SIG-M5 treated with dmso at 0.1 percent for 504 hours (cell line): Measurements from ENCODE around the gene KCNB1.

Source experiments
- DNase-seq: peaks from one replicate; lab custom pipeline; 2025; ENCODE audit not compliant: unreplicated experiment; lab: John Stamatoyannopoulos, UW

The KCNB1 gene

DNA sequence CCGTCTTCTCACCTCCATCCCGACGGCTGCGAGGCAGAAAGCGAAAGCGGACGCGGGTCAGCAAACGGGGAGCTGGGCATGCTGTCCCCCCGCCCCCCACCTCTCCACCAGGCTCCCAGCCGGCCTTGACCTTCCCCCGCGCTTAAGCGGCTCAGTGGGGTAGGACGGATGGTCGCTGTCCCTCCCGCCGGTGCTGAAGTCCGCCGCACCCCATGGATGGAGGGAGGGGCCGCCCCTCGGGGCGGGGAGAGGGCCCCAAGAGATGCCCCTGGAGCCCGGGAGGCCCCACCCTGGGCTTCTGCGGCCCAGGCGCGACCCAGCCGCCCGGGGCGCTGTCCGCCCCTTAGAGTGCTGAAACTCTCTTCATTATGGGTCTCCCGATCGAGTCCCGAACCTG lies at the start of gene KCNB1:
Gene KCNB1, minus strand, starts transcription at position 48 of the 397 bp plus-strand sequence. CDS start 188 bp downstream, outside the sequence.
- DNase-seq, result peak; percentile 17

DNA sequence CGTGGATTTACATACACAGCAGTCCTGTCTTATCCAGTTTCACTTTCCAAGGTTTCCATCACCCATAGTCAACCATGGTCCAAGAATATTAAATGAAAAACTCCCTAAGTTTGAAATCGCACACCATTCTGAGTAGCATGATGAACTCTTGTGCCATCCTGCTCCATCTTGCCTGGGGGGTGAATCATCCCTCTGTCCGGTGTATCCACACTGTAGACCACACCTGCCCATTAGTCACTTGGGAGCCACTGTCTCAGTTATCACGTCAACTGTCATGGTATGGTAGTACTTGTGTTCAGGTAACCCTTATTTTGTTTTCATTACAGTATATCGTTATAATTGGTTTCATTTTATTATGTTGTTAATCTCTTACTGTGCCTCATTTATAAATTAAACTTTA lies 47.0 kb upstream of the KCNB1 start:
- no peak for DNase-seq

DNA sequence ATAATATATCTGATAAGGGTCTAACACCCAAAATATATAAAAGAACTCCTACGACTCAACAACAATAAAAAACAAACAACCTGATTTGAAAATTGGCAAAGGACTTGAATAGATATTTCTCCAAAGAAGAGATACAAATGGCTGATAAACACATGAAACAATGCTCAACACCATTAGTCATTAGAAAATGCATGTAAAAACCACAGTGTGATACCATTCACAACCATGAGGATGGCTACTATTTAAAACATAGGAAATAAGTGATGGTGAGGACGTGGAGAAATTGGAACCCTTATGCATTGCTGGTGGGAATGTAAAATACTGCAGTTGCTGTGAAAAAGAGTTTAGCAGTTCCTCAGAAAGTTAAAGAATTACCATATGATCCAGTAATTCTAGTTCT lies 44.1 kb upstream of the KCNB1 start:
- no peak for DNase-seq

DNA sequence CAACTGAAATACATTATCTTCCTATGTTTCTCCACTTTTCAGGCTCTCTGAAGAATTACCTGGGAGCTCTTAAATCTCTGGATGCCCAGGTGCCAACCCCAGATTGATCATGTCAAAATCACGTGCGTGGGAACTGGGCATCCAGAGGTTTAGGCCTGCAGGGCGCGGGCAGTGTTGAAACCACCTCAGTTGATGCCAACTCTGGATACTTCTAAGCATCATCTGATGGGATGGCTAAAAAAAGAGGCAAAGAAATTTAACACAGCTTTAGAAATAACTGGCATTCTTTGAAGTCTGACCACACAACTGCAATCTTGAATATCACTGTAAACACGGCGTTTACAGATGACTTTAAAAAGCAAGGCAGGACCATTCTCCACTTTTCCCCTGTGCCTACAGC lies 43.6 kb upstream of the KCNB1 start:
- no peak for DNase-seq

DNA sequence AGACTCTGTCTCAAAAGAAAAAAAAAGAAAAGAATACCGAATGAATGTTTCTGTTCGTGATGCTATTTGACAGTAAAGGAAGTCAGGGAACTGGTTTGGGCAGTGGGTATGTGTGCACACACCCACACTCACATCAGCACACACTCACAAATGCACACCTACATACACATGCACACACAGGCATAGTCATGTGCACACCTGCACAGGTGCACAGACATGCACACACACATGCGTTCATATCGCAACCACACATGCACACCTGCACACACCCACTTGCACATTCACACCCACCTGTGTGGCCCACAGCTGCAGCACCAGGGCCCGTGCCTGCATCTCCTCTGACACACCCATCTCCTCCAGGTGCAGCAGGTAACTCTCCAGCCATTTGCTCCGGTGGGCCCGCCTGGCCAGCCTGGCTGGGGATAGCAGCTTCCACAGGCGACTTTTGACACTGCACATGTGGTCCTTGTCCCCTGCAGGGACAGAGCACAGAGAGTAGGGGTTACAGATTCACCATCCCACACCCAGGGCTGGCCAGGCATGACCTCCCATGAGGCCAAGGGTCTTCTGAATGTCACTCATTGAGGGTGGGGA lies 41.4 kb upstream of the KCNB1 start:
- DNase-seq, result no peak

DNA sequence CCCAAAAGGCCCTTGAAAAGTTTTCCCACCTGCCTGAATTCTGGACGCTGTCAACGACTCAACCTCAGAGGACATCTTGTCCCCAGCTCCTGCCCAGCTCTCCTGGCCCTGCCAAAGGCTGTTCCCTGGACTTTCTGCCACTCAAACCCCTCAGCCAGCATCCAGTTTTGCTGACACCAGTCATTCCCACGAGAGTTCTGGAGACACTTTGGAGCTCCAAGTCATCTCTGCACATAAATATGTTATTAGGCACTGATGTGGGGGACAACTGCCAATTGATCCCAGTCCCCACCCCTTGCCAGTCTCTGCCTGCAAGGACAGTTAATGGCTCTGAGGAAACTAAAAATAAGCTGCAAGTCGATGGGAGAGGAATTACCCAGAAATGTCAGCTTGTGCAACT lies 38.9 kb upstream of the KCNB1 start:
- DNase-seq, result no peak

DNA sequence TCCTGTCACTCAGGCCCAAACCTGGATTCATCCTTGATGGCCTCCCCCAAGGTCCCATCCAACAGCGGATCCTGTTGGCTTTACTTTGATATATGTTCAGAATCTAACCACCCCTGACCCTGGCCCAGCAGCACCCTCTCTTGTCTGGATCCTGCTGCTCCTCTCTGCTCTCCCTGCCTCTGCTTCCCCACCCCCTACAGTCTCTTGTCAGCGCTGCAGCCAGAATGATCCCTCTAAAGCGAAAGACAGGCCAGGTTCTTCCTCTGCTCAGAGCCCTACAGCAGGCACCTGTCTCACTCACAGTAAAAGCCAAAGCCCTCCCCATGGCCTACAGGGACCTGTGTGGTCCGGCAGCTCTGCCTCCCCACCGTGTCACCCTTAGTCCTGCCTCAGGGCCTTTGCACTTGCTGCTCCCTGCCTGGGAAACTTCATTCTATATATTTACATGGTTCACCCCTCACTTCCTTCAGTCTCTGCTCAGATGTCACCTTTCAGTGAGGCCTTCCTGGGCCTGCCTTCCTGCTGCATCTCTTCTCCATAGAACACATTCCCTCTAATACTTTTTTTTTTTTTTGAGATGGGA lies 37.4 kb upstream of the KCNB1 start:
- no peak for DNase-seq

DNA sequence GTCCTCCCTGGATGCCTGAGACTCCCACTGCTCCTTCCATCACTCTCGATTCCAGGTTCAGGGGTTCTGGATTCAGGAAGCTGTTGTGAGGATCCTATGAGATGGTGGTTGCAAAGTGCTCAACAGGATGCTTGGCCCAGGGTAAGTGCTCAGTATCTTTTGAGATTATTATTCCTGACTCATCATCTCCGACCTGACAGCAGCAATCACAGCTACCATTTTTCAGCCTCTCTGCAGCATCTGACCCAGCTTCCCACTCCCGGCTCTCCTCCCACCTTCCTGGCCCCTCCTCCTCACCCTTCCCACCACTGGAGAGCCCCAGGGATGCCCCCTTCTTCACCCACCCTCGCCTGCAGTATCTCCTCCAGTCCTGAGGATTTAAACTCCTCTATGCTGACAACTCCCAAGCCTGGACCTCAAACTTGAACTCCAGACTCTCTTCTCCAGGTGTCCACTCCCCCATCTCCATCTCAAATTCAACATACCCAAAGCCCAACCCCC lies 36.8 kb upstream of the KCNB1 start:
- DNase-seq, result no peak

DNA sequence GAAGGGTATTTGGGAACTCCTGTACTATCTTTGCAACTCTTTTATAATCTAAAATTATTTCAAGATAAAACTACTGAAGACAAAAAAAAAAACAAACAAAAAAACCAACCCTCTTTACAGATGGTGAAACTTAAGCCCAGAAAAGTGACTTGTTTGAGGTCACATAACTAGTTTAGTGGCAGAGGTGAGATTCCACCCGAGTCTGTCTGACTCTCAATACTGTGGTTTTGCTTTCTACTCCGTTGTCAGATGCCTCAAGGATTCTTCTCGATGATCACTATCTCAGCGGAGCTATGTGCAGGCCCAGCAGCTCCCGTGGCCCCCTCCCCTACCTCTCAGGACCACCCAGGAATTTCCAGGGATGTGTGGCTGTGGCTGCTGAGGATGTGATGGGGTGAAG lies 36.1 kb upstream of the KCNB1 start:
- DNase-seq, result no peak

DNA sequence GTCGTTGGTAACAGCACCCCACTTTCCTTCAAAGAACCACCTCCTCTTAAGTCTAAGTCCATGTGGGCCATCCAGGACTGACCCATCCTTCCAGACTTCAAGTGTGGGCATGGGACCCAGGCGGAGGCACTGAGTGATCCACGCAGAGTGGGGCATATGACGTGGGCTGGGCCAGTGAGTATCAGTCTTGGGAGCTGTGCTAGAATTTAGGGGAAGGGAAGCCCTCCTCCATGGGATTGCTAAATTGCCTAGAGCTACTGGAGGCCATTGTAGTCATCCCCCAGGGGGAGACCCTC lies 35.3 kb upstream of the KCNB1 start:
- no peak for DNase-seq

DNA sequence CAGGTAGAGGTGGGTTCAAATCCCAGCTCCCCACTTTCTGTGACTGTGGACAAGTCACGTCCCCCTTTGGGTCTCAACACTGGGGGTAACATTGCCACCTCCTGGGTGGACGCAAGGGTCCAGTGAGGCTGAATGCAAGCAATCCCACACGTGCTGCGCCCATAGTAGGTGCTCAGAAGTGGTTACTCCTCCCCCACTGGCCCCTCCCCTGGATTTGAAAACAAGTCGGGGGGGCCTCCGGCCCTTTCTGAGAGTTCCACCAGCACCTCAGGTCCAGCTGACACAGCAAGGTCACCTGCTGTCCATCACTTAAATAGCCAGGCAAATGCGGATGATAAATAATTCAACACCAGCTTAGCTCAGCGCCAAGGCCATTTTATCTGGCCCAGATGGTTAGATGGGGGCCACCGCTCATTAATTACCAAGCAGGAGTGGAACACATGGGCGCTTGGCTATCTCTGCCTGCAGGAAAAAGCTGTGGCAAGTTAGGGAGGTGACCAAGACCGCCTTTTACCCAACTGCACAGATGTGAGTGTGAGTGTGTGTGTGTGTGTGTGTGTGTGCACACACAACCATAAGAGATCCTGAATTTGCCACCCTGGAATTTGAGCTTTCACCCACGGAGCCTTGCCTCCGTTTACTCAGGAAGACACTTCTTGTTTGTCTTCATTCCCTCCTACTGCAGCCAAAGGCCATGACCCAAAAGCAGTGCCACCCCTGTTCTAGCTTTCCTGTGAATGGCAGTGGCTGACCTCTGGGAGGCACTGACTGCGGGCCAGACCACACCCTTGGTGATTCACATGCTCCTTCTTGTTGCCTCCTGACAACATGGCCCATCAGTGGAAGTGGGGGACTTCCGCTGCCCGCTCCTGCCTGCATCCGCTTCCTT lies 34.7 kb upstream of the KCNB1 start:
- no peak for DNase-seq

DNA sequence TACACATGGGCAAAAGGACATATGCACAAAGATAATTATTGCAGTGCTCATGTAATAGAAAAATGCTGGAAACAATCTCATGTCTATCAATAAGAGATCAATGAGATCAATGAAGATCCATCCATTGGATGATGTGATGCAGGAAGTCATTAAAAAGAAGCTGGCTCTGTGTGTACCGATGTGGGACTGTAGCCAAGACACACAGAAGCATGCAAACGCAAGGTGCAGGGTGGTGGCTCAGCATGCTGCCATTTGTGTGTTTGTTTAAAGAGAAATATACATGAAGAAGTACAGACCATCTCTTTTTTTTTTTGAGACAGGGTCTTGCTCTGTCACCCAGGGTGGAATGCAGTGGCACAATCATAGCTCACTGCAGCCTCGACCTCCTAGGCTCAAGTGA lies 33.1 kb upstream of the KCNB1 start:
- no peak for DNase-seq

DNA sequence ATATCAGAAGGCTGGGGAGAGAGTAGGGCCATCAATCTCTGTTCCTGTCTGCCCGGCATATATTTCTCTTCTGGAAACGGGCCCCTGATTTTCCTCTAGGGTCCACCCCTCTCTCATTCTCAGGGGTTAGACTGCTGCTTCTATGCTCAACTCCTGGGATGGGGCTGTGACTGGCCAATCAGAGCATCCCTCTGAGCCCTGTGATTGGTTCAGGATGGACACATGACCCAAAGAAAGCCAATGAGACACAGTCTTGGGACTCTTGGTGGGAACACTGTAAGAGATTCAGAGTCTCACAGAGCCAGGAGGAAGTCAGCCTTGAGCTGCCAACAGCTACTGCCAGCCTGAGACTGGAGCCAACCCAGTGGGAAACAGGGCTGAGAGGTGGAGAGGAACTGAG lies 31.0 kb upstream of the KCNB1 start:
- DNase-seq, result no peak

DNA sequence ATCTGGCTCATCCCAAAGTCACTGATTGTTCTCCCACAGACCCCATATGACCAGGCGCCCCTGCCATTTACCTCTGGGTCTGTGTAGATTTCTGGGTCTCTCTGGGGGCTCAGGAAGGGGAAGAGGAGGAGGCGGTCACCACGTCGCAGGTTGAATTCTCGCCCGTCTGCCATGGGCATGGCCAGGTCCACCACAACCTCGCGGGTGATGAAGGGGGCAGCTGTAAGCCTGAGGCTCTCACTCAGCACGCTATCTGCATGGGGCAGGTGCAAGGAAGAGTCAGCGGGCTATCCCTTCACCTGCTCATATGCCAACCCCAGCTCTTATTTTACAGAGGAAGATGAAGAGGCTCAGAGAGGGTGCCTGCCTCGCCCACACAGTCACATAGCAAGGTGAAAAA lies 30.5 kb upstream of the KCNB1 start:
- DNase-seq, result no peak

DNA sequence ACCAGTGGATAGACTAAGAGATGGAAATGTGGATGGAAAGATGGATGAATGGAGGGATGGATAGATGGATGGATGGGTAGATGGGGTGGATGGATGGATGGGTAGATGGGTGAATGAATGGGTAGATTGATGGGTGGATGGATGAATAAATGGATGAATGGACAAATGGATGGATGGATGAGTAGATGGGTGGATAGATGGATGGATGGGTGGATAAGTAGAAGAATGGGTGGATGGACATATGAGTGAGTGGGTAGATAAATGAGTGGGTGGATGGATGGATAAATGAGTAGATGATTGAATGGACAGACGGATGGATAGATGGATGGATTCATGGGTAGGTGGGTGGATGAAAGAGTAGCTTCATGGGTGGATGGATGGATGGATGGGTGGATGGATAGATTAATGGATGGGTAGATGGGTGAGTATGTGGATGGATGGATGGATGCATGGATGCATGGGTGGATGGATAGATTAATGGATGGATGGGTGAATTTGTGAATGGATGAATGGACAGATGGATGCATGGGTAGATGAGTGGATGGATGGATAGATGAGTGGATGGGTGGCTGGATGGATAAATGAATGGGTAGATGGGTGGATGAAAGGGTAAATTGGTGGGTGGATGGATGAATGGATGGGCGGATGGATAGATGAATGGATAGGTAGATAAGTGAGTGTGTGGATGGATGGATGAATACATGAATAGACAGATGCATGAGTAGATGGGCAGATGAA lies 29.5 kb upstream of the KCNB1 start:
- no peak for DNase-seq

DNA sequence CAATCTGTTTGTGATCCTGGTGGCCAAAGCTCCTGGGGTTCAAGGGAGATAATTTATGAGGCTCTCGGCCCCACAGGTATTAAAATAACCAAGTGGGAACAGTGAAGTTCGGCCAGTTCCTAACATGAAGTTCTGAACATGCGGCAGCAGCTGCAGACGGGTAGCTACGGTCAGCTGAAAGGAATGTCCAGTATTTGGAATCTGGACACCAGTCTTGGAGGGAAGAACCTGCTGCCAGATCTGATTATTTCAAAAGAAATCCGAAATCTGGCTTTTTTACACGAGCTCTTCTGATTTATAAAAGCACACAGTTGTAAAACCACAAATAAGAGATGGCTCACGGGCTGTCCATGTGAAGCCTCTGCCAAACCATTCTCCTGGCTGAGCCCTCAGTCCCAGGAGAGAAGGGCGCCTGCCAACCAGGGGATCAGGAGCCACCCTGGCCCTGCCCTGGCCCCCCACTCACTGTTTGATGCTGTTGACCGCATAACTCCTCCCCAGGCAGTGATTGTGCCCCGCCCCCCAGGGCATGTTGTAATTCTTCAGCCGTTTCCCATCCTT lies 28.2 kb upstream of the KCNB1 start:
- no peak for DNase-seq

DNA sequence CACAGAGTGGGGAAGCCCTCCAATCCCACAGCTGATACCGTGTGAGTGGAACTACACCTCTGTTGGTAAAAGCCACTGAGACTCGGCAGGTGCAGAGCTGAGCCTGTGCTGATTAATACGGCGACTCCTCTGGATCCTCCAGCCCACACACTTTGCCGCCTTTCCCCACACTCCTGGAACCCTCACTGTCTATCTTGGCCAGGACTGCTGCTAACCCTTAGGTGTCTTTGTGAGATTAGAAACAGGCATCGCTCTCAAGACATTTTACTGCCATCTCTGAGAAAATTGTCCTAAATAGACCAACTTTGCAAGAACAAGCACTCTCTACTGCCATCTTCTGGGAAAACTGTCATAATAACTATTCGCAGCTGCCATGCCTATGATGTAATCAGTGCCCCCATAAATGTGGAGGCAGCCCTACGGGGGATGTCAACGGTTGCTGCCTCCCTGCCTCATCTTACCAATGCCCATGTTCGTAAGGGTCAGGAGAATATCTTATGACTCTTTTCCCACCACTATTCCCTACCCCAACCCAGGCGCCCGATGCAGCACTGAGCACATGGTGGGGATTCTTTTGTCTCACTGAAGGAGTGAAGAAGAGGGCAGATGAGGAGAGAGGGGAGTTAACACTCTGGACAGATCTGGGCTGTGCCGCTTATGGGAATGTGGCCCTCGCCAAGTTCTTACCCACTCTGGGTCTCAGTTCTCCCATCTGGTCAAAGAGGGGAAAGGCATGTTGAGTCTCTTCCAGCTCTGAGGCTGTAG lies 26.1 kb upstream of the KCNB1 start:
- DNase-seq, result peak; percentile 83

DNA sequence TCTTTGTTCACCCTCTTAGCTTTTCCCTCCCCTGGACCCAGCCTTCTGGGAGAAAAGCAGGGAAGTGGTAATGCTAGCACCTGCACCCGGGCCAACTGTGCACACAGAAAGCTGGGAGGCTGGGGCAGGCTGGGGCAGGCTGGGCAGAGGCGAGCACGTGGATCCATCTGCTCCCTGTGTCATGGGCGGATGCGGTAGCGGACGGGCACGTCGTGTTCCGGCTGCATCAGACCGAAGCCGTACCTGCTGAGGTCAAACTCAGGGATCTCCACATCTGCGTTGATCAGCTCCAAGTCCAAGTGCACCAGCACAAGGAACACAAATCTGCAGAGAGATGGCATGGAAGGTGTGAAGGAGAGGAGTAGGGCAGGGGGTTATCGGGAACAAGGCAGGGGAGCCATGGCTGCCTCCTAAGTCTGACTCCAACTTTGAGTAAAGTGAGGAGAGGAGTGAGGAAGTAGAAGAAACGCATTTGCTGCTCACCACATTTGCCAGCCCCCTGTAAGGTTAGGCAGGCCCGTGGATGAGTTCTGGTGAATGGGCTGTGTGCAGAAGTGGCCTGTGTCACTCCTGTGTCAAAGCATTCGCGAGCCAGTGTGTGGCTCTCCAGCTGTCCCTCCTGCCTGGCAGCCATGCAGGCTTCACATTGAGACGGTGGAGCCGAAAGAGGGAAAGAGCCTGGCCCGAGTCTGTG lies 25.4 kb upstream of the KCNB1 start:
- no peak for DNase-seq

DNA sequence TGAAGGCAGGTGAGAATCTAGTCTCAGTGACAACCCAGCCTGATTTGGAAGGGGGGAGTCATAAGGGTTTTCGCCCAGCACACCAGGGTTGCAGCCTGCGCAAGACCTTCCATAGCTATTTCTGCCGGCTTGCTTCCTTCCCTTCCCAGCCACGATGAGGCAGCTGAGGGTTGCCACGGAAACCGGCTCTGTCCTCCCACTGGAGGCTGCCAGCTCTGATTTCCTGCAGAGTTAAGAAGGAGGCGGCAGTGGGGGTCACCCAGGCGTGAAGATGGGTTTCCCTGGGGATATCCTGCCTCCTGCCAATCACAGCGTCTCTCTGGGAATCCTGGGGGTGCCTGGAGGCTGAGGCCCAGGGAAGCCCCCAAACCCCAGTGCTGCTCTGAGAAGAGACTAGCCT lies 23.1 kb upstream of the KCNB1 start:
- no peak for DNase-seq

DNA sequence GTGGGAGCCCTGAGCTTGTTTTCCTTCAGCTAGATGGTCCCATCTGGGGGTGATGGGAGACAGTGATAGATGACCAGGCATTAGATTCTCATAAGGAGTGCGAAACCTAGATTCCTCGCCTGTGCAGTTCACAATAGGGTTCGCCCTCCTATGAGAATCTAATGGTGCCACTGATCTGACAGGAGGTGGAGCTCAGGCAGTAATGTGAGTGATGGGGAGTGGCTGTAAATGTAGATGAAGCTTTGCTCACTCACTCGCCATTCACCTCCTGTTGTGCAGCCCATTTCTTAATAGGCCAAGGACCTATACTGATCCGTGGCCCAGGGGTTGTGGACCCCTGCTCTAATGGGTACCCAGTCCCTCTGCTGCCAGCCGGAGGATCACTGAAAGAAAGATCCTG lies 20.7 kb upstream of the KCNB1 start:
- no peak for DNase-seq
